Measurements from ENCODE around the gene SLC2A9. TPM values are rescaled to one million over a fixed set of nuclear protein-coding genes. Genes with fewer than 3 reads are reported as not detected.

Gene SLC2A9
- total RNA-seq, 4 donors from 2014 or later = 5.6 to 10.5 (median 6.5) TPM

- intact Hi-C loops (cut with DNase I) = no loop called here
- DNase-seq (ENCODE audit: extremely low spot score) = no peak
- WGBS = 87% methylated on average over 8 of the region's 8 CpGs
- Histone ChIP-seq H3K27ac (replicated peaks in 1 of 4) (no peak overlapping the region), H3K4me3 (no peak overlapping the region), H3K27me3 (no peaks in the 10 kb centered on the region), H3K36me3 (no peaks in the 10 kb centered on the region), H3K9me3 (no peaks in the 10 kb centered on the region), H3K4me1 (peaks cover 0 to 2% (median under 1%) of the 10 kb centered on the region in 4 donors)
- TF ChIP-seq POLR2A (IDR thresholded peaks at IDR 0.05; ENCODE audit: low read depth) (no peak), POLR2AphosphoS5 (IDR thresholded peaks at IDR 0.05) (no peak), EP300 (IDR thresholded peaks at IDR 0.05) (no peak), CTCF (IDR thresholded peaks at IDR 0.05) (no peak)
Observed at GRCh38 chr4:9925750-9926439, 95.4 kb downstream of the SLC2A9 start.

GRCh38 chr4:9924750-9925149 is 96.5 kb downstream of the SLC2A9 start:
- no peak for DNase-seq (ENCODE audit: extremely low spot score)
- no peaks in the 10 kb centered on the region for H3K9me3 ChIP-seq
- no peak overlapping the region for H3K4me3 ChIP-seq
- peaks cover 0 to 6% (median 0%) of the 10 kb centered on the region in 4 donors for H3K36me3 ChIP-seq
- TF ChIP-seq POLR2AphosphoS5 (IDR thresholded peaks at IDR 0.05) (no peak), POLR2A (IDR thresholded peaks at IDR 0.05; ENCODE audit: low read depth) (no peak), CTCF (IDR thresholded peaks at IDR 0.05) (no peak), EP300 (IDR thresholded peaks at IDR 0.05) (no peak)
- no peaks in the 10 kb centered on the region for H3K27me3 ChIP-seq
- intact Hi-C loops (cut with DNase I) = no loop called here
- H3K4me1 ChIP-seq = no peaks in the 10 kb centered on the region
- WGBS = 50% methylated on average over 3 of the region's 4 CpGs
- H3K27ac ChIP-seq (replicated peaks in 1 of 4) = no peak overlapping the region

- H3K27ac ChIP-seq (replicated peaks in 1 of 4) = no peak overlapping the region
- no peak overlapping the region for H3K4me3 ChIP-seq
- no peaks in the 10 kb centered on the region for H3K4me1 ChIP-seq
- peaks cover 0 to 6% (median 0%) of the 10 kb centered on the region in 4 donors for H3K36me3 ChIP-seq
- WGBS = 82% methylated on average over 11 of the region's 12 CpGs
- H3K27me3 ChIP-seq = no peaks in the 10 kb centered on the region
- DNase-seq (ENCODE audit: extremely low spot score) = no peak
- no peaks in the 10 kb centered on the region for H3K9me3 ChIP-seq
- intact Hi-C loops (cut with DNase I) = no loop called here
- TF ChIP-seq POLR2A (IDR thresholded peaks at IDR 0.05; ENCODE audit: low read depth) = no peak
- no peak for TF ChIP-seq EP300 (IDR thresholded peaks at IDR 0.05)
- no peak for TF ChIP-seq CTCF (IDR thresholded peaks at IDR 0.05)
- no peak for TF ChIP-seq POLR2AphosphoS5 (IDR thresholded peaks at IDR 0.05)
Observed at GRCh38 chr4:9923195-9923812, 98.0 kb downstream of the SLC2A9 start.

- 80% methylated on average over 5 of the region's 6 CpGs for WGBS
- TF ChIP-seq CTCF (IDR thresholded peaks at IDR 0.05) = no peak
- TF ChIP-seq POLR2A (IDR thresholded peaks at IDR 0.05; ENCODE audit: low read depth) = no peak
- TF ChIP-seq EP300 (IDR thresholded peaks at IDR 0.05) = no peak
- TF ChIP-seq POLR2AphosphoS5 (IDR thresholded peaks at IDR 0.05) = no peak
- Histone ChIP-seq H3K36me3 (peaks cover 0 to 6% (median 0%) of the 10 kb centered on the region in 4 donors), H3K4me1 (peaks cover 0 to 3% (median 0%) of the 10 kb centered on the region in 4 donors), H3K4me3 (no peak overlapping the region), H3K27ac (replicated peaks in 1 of 4) (no peak overlapping the region), H3K9me3 (no peaks in the 10 kb centered on the region), H3K27me3 (no peaks in the 10 kb centered on the region)
- intact Hi-C loops (cut with DNase I) = no loop called here
- DNase-seq (ENCODE audit: extremely low spot score) = no peak
Observed at GRCh38 chr4:9921326-9921725, 100.0 kb downstream of the SLC2A9 start.
